ENCODE results near the gene NSUN4.

Gene NSUN4

GRCh38 chr1:46404482-46405196, 64.0 kb downstream of the NSUN4 start:
- no peaks in the 10 kb centered on the region for H3K9me3 ChIP-seq (ENCODE audit: insufficient read depth, low read depth, low read length)
- H3K79me2 ChIP-seq (ENCODE audit: insufficient read depth, low read length): no peaks in the 10 kb centered on the region
- H2AFZ ChIP-seq (ENCODE audit: low read length): no peak overlapping the region
- H3K9ac ChIP-seq (ENCODE audit: low read depth, low read length, poor library complexity, severe bottlenecking): no peak overlapping the region
- H3K4me3 ChIP-seq (ENCODE audit: low read length, poor library complexity, severe bottlenecking): no peak overlapping the region
- H3K4me2 ChIP-seq (ENCODE audit: low read depth, low read length, poor library complexity, severe bottlenecking): no peak overlapping the region
- H3F3A ChIP-seq (ENCODE audit: low read depth): no peaks in the 10 kb centered on the region
- TF ChIP-seq, protein P1, sequence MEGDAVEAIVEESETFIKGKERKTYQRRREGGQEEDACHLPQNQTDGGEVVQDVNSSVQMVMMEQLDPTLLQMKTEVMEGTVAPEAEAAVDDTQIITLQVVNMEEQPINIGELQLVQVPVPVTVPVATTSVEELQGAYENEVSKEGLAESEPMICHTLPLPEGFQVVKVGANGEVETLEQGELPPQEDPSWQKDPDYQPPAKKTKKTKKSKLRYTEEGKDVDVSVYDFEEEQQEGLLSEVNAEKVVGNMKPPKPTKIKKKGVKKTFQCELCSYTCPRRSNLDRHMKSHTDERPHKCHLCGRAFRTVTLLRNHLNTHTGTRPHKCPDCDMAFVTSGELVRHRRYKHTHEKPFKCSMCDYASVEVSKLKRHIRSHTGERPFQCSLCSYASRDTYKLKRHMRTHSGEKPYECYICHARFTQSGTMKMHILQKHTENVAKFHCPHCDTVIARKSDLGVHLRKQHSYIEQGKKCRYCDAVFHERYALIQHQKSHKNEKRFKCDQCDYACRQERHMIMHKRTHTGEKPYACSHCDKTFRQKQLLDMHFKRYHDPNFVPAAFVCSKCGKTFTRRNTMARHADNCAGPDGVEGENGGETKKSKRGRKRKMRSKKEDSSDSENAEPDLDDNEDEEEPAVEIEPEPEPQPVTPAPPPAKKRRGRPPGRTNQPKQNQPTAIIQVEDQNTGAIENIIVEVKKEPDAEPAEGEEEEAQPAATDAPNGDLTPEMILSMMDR (conservative IDR thresholded peaks at IDR 0.05; ENCODE audit: low read length): no peak
- TF ChIP-seq EZH2phosphoT487 (IDR thresholded peaks at IDR 0.05; ENCODE audit: borderline replicate concordance): no peak
- H3K27me3 ChIP-seq (ENCODE audit: insufficient read depth, low read length, poor library complexity, severe bottlenecking): no peaks in the 10 kb centered on the region
- no peaks in the 10 kb centered on the region for H3K36me3 ChIP-seq (ENCODE audit: insufficient read depth, low read length)
- no peaks in the 10 kb centered on the region for H3K4me1 ChIP-seq (ENCODE audit: insufficient read depth, low read length, poor library complexity, severe bottlenecking)
- H4K20me1 ChIP-seq (ENCODE audit: insufficient read depth, low read length, poor library complexity, severe bottlenecking): no peaks in the 10 kb centered on the region
- no peaks in the 10 kb centered on the region for H3K9me2 ChIP-seq (replicated peaks; ENCODE audit: low read depth, low read length)

DNA sequence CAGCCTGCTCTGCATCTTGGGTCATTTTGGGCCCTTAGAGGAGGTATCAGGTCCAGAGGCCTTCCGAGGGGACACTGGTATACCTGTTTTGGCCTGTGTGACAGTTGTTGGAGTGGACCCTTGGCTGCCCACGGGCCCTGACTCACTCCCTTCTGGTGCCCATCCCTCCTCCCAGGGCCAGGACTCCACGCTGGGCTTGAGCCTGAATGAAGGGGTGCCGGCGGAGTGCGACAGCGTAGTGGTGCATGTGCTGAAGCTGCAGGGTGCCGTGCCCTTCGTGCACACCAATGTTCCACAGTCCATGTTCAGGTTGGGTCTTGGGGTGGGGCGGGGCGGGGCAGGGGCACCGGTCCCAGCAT, 64.6 kb downstream of the NSUN4 start:
- Histone ChIP-seq H3K4me3 (ENCODE audit: low read length, poor library complexity, severe bottlenecking) (no peak overlapping the region), H3K4me1 (ENCODE audit: insufficient read depth, low read length, poor library complexity, severe bottlenecking) (no peaks in the 10 kb centered on the region), H3K27me3 (ENCODE audit: insufficient read depth, low read length, poor library complexity, severe bottlenecking) (no peaks in the 10 kb centered on the region), H3K9me3 (ENCODE audit: insufficient read depth, low read depth, low read length) (no peaks in the 10 kb centered on the region), H3K9me2 (replicated peaks; ENCODE audit: low read depth, low read length) (no peaks in the 10 kb centered on the region), H3K36me3 (ENCODE audit: insufficient read depth, low read length) (no peaks in the 10 kb centered on the region), H3F3A (ENCODE audit: low read depth) (no peaks in the 10 kb centered on the region), H3K79me2 (ENCODE audit: insufficient read depth, low read length) (no peaks in the 10 kb centered on the region), H2AFZ (ENCODE audit: low read length) (no peak overlapping the region), H4K20me1 (ENCODE audit: insufficient read depth, low read length, poor library complexity, severe bottlenecking) (no peaks in the 10 kb centered on the region), H3K4me2 (ENCODE audit: low read depth, low read length, poor library complexity, severe bottlenecking) (no peak overlapping the region), H3K9ac (ENCODE audit: low read depth, low read length, poor library complexity, severe bottlenecking) (no peak overlapping the region)
- TF ChIP-seq EZH2phosphoT487 (IDR thresholded peaks at IDR 0.05; ENCODE audit: borderline replicate concordance): no peak
- TF ChIP-seq, protein P1 (conservative IDR thresholded peaks at IDR 0.05; ENCODE audit: low read length): no peak

GRCh38 chr1:46405724-46406123, 65.1 kb downstream of the NSUN4 start:
- no peaks in the 10 kb centered on the region for H3K27me3 ChIP-seq (ENCODE audit: insufficient read depth, low read length, poor library complexity, severe bottlenecking)
- H3F3A ChIP-seq (ENCODE audit: low read depth): no peaks in the 10 kb centered on the region
- H3K36me3 ChIP-seq (ENCODE audit: insufficient read depth, low read length): no peaks in the 10 kb centered on the region
- no peak overlapping the region for H3K4me3 ChIP-seq (ENCODE audit: low read length, poor library complexity, severe bottlenecking)
- H3K9me3 ChIP-seq (ENCODE audit: insufficient read depth, low read depth, low read length): no peaks in the 10 kb centered on the region
- H4K20me1 ChIP-seq (ENCODE audit: insufficient read depth, low read length, poor library complexity, severe bottlenecking): no peaks in the 10 kb centered on the region
- H3K9me2 ChIP-seq (replicated peaks; ENCODE audit: low read depth, low read length): no peaks in the 10 kb centered on the region
- no peak overlapping the region for H3K4me2 ChIP-seq (ENCODE audit: low read depth, low read length, poor library complexity, severe bottlenecking)
- H3K9ac ChIP-seq (ENCODE audit: low read depth, low read length, poor library complexity, severe bottlenecking): no peak overlapping the region
- H3K4me1 ChIP-seq (ENCODE audit: insufficient read depth, low read length, poor library complexity, severe bottlenecking): no peaks in the 10 kb centered on the region
- H2AFZ ChIP-seq (ENCODE audit: low read length): no peak overlapping the region
- H3K79me2 ChIP-seq (ENCODE audit: insufficient read depth, low read length): no peaks in the 10 kb centered on the region
- TF ChIP-seq EZH2phosphoT487 (IDR thresholded peaks at IDR 0.05; ENCODE audit: borderline replicate concordance): no peak
- TF ChIP-seq, protein P1 (conservative IDR thresholded peaks at IDR 0.05; ENCODE audit: low read length): no peak

Data from Loucy (cell line).